ENCODE results near the gene ARMC9.

- TF ChIP-seq CTCF (IDR thresholded peaks at IDR 0.05) (no peak), POLR2A (IDR thresholded peaks at IDR 0.05) (no peak)
Observed at GRCh38 chr2:231210782-231211181, 12.4 kb downstream of the ARMC9 start.

All from uterus (tissue), 2 donors.